ENCODE measurements around the gene ENO3.
A peak's percentile ranks its signal among the peaks of the same experiment; 100 is the strongest.

Gene ENO3

GRCh38 chr17:4928881-4929280 lies 22.0 kb upstream of the ENO3 start:
- in situ Hi-C loops (cut with HindIII; ENCODE audit: low sequenced_read_pairs) = no loop called here
- no peak for DNase-seq (ENCODE audit: low read depth)
- no peak for TF ChIP-seq CTCF (IDR thresholded peaks at IDR 0.05; ENCODE audit: low read depth, low read length, missing control alignments)
- H3K4me3 ChIP-seq (ENCODE audit: low read depth, low read length) = no peak overlapping the region

GRCh38 chr17:4931963-4932362 lies 19.0 kb upstream of the ENO3 start, which contains the start of gene GP1BA:
TSS of gene GP1BA (plus strand) at chr17:4932277. CDS start at chr17:4932605, 328 bp downstream.
- DNase-seq (ENCODE audit: low read depth) = no peak
- in situ Hi-C loops (cut with HindIII; ENCODE audit: low sequenced_read_pairs) = no loop called here
- TF ChIP-seq CTCF (IDR thresholded peaks at IDR 0.05; ENCODE audit: low read depth, low read length, missing control alignments) = no peak
- H3K4me3 ChIP-seq (ENCODE audit: low read depth, low read length) = no peak within 1 kb of the TSS

- no peak for DNase-seq (ENCODE audit: low read depth)
- in situ Hi-C loops (cut with HindIII; ENCODE audit: low sequenced_read_pairs) = no loop called here
- no peak for TF ChIP-seq CTCF (IDR thresholded peaks at IDR 0.05; ENCODE audit: low read depth, low read length, missing control alignments)
- H3K4me3 ChIP-seq (ENCODE audit: low read depth, low read length) = no peak overlapping the region
These were observed 18.2 kb upstream of the ENO3 start for GRCh38 chr17:4932756-4933155.

- TF ChIP-seq CTCF (IDR thresholded peaks at IDR 0.05; ENCODE audit: low read depth, low read length, missing control alignments) = no peak
- DNase-seq (ENCODE audit: low read depth) = no peak
- H3K4me3 ChIP-seq (ENCODE audit: low read depth, low read length) = no peak overlapping the region
- in situ Hi-C loops (cut with HindIII; ENCODE audit: low sequenced_read_pairs) = no loop called here
These were observed 17.3 kb upstream of the ENO3 start for GRCh38 chr17:4933646-4934045.

GRCh38 chr17:4934173-4934979 lies 16.5 kb upstream of the ENO3 start:
- H3K4me3 ChIP-seq (ENCODE audit: low read depth, low read length) = no peak overlapping the region
- no peak for DNase-seq (ENCODE audit: low read depth)

GRCh38 chr17:4935650-4936049 lies 15.3 kb upstream of the ENO3 start:
- in situ Hi-C loops (cut with HindIII; ENCODE audit: low sequenced_read_pairs) = no loop called here
- no peak for TF ChIP-seq CTCF (IDR thresholded peaks at IDR 0.05; ENCODE audit: low read depth, low read length, missing control alignments)
- no peak for DNase-seq (ENCODE audit: low read depth)
- no peak overlapping the region for H3K4me3 ChIP-seq (ENCODE audit: low read depth, low read length)

More at GRCh38 chr17:4934173-4934979, 16.5 kb upstream of the ENO3 start:
- TF ChIP-seq CTCF (IDR thresholded peaks at IDR 0.05; ENCODE audit: low read depth, low read length, missing control alignments) = peak; percentile 63
- in situ Hi-C loops (cut with HindIII; ENCODE audit: low sequenced_read_pairs) = no loop called here
